HG02610 (cell line): ENCODE data around the gene PRCC.

Experiments
- ATAC-seq: cut with Tn5 transposase; IDR thresholded peaks from one replicate; pipeline ENCODE4 v1.9.1; 2021; ENCODE audit warnings: mild to moderate bottlenecking, moderate library complexity; ENCODE audit not compliant: unreplicated experiment

The PRCC gene

DNA sequence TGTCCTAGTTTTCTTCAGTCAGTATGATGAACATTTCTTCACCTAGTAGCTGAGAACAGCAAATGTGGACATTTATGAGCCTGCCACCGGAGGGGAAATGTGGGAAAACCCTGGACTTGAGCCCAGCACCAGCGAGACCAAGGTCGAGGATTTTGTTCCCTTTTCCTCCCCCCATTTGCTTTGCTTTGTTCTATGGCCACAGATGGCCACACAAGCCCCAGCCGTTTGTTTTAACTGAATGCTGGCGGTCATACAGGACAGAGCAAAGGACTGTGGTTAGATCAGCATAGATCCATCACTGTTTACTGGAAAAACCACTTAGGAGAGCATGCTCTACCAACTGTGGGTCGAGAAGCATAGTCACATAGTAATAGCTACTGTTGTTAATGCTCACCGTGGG, 28.5 kb downstream of the PRCC start:
- ATAC-seq, result no peak

DNA sequence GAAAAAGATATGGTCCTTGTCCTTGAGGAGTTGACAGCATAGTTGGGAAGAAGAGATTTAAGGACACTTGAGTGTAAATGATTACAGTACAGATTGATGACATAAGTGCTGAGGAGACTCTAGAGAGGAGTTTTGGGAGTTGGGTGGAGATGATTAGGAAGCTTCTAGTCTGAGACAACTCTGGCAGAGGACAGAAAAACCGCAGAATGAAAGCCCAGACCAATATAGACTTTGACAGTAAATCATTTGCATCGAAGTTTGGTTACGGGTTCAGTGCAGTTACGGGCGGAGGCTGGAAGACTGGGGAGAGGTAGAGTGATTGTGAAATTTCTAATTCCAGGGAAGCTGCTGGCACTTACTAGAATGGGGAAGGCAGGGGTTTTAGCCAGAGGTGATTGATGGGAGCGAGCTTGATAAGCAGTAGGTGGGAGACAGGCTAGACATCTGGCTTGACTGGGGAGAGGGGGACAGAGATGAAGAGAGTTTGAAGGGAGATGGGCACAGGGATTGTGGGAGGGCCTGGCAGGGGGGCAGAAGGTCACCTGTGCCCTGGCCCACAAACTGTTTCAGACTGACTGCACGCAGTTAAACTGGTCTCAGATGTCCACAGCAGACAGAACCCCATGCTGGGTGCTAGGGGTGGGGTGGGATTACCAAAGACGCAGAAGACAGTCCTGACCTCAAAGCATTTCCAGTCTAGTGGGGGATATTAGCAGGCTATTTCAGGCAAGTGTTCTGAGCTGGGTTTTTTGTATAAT, 29.2 kb downstream of the PRCC start:
- no peak for ATAC-seq

DNA sequence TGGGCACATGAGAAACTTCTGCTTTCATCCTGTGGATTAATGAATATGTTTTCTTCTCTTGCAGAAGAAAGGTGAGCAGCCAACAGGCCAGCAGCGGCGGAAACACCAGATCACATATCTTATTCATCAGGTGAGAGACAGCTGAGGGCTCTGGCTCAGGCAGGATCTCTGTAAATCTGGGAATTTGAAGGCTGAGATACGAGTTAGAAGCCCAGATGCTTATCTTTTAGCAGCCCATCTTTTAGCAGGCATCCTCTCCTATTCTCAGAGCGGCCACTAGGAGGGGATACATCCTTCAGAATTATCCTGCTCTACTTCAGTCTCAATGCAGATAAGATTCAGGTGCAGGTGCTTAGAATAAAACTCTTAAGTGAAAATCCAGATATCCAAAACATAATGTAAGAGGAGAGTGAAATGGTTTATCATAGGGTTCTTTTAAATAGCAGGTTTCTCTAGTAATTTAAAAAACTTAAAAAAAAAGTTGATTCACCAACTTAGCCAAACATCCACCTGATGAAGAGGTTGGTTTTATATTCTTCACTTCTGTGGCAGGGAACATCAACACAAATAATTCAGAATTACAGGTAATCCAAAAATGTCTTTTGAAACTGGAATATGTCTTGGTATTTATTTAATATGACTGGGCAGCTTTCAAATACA, 30.0 kb downstream of the PRCC start:
- no peak for ATAC-seq

DNA sequence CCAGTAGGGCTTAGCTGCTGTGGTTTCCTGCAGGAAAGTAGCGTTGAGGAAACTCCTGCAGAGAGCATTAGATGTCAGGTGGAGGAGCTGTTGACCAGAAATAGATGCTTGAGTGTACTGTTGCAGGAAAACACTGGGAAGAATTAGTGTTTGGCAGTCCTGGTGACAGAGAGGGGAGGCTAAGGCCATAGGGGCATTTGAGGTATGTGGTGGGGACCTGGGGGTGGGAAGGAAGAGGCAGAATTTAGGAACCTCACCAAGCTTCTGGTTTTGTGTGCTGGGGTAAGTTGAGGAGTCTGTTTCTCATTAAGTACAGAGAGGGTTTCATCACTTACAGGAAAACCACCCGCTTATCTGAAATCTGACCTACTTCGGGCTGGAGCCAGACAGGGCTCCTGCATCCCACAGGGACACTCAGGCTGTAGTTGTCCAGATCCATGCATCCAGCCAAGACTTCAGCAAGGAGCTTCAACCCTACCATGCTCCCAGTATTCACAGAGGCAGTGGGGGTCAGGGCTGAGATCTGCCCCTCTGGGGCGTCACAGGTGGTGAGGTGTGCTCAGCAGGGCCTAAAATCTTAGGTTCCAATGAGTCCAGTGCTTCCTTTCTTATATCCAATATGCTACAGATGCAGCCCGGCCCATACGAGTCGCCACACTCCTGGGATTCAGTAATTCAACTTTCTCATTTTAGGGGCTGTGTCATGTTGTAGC, 34.2 kb downstream of the PRCC start:
- no peak for ATAC-seq

DNA sequence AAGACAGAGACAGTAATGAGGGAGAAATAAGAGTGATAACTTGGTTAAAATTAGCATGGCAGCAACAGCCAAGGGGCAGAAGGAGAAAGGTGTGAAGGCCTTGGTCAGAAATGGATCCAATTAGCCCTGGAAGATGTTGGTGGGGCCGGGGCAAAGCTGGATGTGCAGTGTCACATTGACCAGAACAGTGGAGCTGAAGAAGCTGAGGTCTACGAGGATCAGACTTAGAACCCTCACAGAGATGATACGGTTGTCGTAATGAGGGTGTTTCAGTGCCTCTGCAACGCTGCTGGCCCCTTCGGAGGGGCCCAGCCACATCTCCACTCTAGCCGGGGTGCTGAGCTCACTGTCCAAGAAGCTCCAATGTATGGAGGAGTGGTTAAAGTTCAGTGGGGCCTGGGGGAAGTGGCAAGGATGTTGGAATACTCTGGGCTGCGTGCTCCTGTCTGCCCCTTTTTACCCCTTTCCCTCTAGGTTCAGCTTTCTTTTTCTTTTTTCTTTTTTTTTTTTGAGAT, 35.1 kb downstream of the PRCC start:
- ATAC-seq, result no peak

DNA sequence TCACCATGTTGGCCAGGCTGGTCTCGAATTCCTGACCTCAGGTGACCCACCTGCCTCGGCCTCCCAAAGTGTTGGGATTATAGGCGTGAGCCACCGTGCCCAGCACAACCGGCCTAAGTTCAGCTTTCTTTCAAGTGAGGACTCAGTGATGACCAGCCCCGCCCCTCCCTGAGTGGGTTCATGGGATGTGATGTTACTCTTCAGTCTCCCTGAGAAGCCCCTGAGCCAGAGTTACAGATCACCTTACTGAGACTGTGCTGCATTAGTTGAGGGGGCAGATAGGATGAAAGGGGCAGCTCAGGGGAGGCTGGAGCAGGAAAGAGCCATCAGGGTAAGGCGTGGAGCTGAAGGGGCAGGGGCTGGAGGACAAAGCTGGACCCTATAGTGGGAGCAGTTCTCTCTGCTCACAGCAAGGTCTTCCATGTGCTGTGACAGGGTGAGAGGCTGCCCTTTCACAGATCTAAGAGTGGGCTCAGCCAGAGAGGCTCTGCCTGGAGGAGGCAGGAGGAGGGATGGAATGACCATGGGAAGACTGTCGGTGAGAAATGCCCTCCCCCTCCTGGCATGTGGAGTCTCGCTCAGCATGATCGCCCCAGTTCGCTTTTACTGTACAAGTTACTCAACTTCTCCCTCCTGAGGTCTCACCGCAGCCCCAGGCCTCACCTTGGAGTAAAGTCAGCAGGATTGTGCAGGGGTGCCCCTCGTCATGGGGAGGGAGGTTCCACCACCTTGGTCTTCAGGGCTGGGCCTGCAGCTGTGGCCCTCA, 35.9 kb downstream of the PRCC start:
- no peak for ATAC-seq

DNA sequence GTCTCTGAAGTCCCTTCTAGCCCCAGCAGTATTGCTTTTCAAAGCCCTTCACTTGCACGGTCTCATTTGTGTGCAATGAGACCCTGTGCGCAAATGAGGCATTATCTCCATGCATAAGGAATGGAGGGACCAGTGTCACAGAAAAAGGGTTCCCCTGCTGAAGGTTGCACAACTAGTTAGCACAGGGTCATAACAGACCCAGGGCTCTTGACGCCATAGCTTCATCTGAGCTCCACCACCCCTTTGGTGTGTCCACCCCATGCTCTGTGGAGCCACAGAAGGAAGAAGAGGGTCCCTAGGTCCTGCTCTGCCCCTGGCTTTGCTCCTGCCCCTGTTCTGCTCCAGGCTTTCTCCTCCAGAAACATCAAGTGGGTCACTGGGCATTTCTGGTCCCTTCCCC, 36.7 kb downstream of the PRCC start:
- no peak for ATAC-seq

DNA sequence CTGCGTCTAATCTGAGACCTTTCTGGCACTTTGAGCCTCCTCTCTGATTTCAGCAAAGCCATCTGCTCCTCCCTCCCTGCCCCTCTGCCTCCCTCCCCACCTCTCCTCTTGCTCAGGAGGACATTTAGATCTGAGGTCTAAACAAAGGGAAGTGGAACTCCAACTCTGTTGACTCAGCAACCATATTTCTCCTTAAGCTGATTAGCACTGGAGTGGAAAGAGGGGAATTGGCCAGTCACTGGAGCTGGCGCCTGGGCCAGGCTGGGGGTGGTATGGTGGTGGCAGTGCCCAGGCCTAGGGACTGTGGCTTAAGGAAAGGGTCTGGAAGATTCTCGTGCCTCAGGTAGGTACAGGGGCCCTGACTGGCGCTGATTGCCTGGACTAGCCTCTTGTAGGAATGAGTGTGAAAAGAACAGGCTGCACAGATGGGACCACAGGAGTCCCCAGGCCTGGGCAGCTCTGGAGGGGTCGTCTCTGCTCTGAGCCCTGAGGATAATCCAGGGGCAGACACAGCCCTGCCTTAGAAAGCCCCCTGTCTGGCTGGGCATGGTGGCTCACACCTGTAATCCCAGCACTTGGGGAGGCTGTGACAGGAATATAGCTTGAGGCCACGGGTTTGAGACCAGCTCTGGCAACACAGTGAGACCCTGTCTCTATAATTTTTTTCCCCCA, 37.4 kb downstream of the PRCC start:
- no peak for ATAC-seq

DNA sequence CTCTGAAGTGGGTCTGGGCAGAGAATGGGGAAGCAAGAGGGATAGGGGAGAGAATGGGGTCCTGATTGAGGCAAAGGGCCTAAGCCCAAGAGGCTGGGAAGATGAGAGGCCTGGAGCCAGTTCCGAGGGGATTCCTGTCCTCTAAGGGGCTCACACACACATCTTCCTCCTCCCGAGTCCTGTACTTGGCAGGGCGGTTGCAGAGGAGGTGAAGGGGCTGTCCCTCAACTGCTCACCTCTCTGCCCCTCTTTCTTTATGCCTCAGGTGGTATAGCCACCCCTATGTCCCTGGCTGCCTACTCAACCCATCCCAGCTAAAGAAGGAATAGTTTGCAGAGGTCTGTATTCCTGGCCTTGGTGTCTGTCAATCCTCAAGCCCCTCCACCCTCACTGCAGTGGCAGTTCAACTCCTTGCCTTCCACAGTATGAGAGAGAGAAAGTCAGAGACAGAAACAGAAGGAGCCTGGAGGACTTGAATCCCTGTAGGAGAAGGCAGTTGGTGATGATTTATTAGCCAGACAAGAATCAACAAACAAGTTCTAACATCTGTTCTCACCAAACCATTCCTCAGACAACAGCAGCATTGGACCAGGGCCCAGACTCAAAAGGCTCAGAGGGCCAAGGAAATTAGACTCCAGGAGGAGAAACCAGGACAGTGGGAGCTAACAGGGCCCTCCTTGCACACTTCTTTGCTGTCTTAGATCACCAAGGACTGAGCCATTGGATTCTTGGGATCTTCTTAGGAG, 38.6 kb downstream of the PRCC start:
- no peak for ATAC-seq

DNA sequence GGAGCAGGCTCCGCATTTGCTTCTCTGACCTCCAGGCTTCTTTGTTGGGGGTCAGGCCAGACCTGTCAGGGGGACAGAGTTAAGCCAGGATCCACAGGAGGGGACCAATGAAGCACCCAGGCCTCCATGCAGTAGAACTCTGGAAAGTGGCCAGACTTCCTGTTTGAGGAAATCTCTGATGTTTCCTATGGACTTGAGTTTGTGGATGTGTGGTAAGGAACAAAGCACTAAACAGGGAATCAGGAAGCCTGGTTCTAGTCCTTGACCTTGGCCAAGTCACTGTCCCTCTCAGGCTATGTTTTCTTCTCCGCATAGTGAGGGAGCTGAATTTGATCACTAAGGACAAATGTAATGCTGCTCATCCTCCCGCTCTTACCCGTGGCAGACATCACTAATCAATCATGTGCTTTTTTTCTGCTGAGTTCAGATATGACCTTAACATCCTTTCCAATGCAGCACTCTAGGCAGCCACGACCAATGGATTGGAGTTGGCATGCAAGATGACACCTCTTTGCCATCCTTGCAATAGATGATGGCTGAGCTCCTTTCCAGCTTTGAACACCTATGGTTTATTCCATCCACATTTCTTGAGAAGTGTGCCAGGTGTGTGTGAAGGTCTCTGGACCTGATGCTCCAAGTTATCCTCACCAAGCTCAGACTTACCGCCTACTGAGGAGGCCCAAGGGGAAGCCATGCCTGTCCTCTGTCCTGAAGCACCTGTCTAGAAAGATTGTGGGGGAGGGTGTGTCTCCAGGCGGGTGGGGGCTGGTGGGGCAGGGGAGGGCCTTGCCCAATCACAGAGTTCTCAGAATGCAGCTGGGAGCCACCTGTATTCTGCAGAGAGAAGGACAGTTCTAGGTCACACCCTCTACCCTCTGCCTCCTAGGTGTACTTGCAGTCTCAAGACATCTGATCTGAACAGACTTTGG, 39.4 kb downstream of the PRCC start:
- no peak for ATAC-seq

DNA sequence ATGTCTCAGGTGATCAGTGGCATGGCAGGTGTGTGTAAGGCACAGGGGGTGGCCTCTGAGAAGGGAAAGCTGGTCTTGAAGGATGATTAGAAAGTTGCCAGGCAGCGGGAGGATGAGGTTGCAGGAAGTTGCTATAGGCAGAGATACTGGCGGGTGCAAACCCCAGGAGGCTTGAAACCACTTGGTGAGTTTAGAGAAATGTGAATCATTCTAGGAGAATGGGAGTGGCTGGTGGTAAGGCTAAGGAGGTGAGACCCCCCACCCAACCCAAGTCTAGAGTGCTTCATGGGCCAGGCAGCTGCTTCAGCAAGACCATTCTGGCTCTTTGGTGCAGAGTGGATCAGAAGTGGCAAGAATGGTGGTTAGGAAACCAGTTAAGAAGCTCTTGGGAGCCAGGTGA, 40.3 kb downstream of the PRCC start:
- no peak for ATAC-seq

DNA sequence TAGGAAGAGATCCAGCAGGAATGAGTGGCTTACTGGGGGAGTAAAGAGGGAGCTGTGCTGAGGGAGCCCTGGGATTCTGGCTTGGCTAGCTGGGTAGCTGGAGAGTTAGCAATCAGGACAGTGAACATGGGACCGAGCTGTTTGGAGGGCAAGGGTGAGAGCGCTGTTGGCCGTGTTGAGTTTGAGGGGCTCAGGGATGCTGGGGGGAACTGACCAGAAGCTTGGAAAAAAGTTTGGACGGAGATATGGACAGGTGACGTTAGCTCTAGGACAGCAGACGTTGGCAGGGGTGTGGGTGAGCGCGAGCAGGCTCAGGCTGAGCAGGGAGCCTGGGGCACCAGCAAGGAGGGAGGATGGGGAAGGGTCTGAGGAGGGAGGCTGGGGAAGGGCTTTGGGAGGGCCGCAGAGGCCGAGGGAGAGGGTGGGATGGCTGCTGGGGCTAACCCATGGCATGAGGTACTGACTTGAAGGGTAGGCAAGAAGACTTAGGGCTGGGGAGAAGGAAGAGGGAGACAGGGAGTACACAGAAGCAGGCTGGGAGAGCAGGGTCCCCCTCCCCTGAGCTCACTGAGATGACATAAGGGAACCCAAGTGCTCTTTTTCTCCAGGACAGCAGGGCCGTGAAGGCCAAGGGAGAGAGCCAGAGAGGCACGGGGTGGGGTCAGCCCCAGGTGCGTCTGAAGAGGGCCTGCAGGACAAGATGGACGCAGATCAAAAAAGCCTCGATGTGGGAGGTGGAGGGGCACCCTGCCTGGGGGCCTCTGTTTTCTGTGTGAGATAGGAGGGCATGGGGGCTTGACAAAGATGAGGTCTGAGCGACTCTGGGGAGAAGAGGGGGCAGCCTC, 41.1 kb downstream of the PRCC start:
- no peak for ATAC-seq

DNA sequence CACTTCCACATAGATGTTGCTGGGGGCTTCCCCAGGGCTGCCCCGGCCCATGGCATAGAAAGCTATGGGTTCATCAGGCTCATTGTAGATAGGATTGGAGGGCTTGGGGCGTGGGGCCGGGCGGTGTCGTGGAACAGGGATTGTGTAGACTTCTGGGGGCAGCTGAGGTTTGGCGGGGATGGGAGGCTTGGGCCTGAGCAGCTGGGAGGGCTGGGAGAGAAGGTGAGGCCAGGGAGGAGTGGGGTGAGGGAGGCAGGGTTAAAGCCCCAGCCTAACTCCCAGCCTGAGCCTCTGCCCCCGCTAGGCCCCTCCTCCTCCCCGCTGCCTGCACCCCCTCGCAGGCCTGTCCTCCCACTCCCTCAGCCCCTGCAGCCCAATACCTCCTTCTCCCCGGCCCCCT, 41.9 kb downstream of the PRCC start:
- no peak for ATAC-seq

DNA sequence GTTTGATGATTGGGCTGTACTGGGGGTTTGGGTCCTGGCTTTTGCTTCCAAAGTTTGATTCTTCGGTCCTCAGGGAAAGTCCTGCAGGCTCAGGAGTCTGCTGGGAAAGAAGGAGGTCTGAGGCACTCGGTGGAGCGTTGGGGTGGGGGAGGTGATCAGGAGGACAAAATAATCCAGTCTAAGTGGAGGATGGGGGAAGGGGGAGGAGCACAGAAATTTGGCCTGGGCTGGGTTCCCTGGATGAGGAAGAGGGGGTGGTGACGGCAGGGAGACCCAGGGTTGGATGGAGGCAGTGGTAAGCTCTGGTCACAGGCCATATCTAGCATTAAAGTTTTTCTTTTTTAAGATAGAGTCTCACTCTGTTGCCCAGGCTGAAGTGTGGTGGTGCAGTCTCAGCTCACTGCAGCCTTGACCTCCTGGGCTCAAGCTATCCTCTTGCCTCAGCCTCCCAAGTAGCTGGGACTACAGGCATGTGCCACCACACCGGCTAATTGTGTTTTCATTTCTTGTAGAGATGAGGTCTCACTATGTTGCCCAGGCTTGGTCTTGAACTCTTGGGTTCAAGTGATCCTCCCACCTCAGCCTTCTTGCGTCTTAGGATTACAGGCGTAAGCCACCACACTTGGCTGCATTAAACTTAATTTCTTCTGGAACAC, 42.5 kb downstream of the PRCC start:
- ATAC-seq, result no peak

DNA sequence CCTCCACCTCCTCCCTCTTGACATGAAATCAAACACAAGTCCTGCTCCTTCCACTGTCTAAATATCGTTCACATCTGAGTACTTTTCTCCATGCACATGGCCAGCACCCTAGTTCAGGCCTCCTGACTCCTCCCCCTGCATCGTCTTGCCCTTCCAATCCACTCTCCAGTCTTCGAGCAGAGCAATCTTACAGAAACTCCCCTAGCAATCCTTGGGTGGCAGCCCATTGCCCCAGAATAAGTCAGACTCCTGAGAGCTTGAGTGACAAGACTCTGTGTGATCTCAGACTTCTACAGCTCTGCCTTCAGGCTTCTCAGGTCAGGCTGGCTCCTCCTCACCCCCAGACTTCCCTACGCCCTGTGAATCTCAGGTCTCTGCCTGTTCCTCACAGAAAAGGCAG, 43.8 kb downstream of the PRCC start:
- no peak for ATAC-seq

DNA sequence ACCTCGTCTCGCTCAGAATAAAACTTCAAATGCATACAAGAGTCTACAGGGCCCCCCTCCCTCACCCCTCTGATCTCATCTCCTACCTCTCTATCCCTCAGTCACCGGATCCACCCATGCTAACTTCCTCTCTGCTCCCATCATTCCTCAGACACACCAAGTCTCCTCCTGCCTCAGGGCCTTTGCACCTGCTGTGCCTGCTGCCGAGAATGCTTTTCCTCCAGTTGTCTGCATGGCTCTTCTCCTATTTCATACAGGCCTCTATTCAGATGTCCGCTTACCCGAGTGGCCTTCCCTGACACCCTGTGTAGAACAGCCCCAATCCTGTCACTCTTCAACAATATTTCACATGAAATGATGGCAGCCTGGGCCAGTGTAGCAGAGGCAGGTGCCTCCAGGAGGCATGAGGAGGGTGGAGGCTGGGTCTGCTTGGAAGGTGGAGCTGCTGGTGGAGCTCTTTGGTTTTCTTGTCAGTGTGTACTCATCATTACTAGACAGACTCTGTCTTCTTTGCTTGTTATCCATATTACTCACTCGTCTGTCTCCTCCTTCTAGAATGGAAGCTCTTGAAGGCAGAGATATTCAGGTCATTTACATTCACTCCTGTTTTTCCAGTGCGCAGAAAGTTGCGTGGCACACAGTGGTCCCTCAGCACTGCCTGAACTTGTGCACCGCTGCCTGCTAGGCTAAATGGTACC, 45.1 kb downstream of the PRCC start:
- no peak for ATAC-seq

DNA sequence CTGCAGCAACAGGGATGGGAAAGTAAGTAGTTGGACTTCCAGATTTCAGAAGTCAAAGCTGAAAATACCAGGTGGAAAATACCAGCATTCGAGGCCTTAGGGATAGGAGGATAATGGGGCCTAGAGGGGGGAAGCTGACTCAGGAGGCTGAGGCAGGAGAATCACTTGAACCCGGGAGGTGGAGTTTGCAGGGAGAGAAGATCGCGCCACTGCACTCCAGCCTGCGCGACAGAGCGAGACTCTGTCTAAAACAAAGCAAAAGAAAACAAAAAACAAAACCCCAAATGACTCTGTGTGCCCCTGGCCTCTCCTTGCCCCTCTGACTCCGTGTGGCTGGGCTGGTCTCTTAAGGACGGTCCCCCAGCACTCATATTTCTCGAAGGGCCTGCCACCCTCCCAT, 46.0 kb downstream of the PRCC start:
- no peak for ATAC-seq
